Sigmoid colon (tissue), 7 donors: ENCODE data around the gene ZNF10. TPM values are rescaled to one million over a fixed set of nuclear protein-coding genes. Genes with fewer than 3 reads are reported as not detected.

Experiments used
- DNase-seq: peaks from one replicate; pipeline ENCODE4 v3.0.0-alpha.2; 2019
- H3K27ac ChIP-seq, 4 donors: fragments of 200-600 bp; sonication (generic); one replicate each; pipeline ENCODE4 v1.5.1; 2016 to 2019; ENCODE audit warnings: mild to moderate bottlenecking in 1 of 4
- H3K27me3 ChIP-seq, 3 donors: fragments of 200-600 bp; sonication (generic); one replicate each; pipeline ENCODE4 v1.5.1; 2019; ENCODE audit warnings: mild to moderate bottlenecking in 1 of 3
- H3K36me3 ChIP-seq, 4 donors: fragments of 200-600 bp; sonication (generic); one replicate each; pipeline ENCODE4 v1.5.1; 2016 to 2019
- H3K4me1 ChIP-seq, 4 donors: fragments of 200-600 bp; sonication (generic); one replicate each; pipeline ENCODE4 v1.5.1; 2017 to 2019
- H3K4me3 ChIP-seq, 4 donors: fragments of 200-600 bp; sonication (generic); one replicate each; pipeline ENCODE4 v1.5.1; 2017 to 2019; ENCODE audit warnings: mild to moderate bottlenecking in 2 of 4, moderate library complexity in 1 of 4
- H3K9me3 ChIP-seq, 4 donors: fragments of 200-600 bp in 3 of 4; sonication (generic) in 3 of 4; one replicate each; pipeline versions ENCODE4 v1.5.1 to v1.6.1; 2013 to 2019
- CTCF ChIP-seq, 4 experiments: fragments of 450-650 bp in 3 of 4; fragments of 200-600 bp in 1 of 4; IDR thresholded peaks; one replicate each; pipeline ENCODE4 v1.5.1; 2016 to 2019; ENCODE audit warnings: antibody characterized with exemption in 4 of 4, mild to moderate bottlenecking in 3 of 4, moderate library complexity in 2 of 4
- EP300 ChIP-seq, 4 donors: sonication (generic); formaldehyde crosslinking; IDR thresholded peaks; one replicate each; pipeline ENCODE4 v1.6.1; 2017; ENCODE audit warnings: antibody characterized with exemption in 4 of 4
- POLR2A ChIP-seq, 2 donors: fragments of 450-650 bp; IDR thresholded peaks; one replicate each; pipeline ENCODE4 v1.6.1; 2016; ENCODE audit warnings: antibody characterized with exemption in 2 of 2, mild to moderate bottlenecking in 2 of 2, moderate library complexity in 2 of 2
- POLR2AphosphoS5 ChIP-seq, 4 donors: sonication (generic); formaldehyde crosslinking; IDR thresholded peaks; one replicate each; pipeline ENCODE4 v1.6.1; 2017; ENCODE audit warnings: antibody characterized with exemption in 4 of 4
- WGBS, 2 donors: extraction: QIAGEN DNeasy Blood & Tissue Kit; methylation state at CpG; one replicate each; pipeline ENCODE4 v1.1.7; 2013; 5-methylcytosine and 5-hydroxymethylcytosine counted together
- intact Hi-C: fragments of 100-400 bp; cut with DNase I; formaldehyde crosslinking; loops from one replicate; pipeline ENCODE4 v1.15.1; 2023
- polyA plus RNA-seq, 3 donors: library from polyadenylated mRNA; stranded (reverse); fragments of 200-250 nt; gene quantifications; one replicate each; pipeline ENCODE4 v1.2.3, GENCODE V29; 2013
- total RNA-seq, 4 donors: library from RNA; depleted of rRNA; stranded (reverse); fragments of >200 nt; gene quantifications; one replicate each; pipeline ENCODE4 v1.1.0, GENCODE V29; 2016
- donor health status: healthy with polysubstance abuse.
- donor health status: Bipolar disorder and iron deficiency.
- donor health status: healthy.

Gene ZNF10
- total and polyA plus RNA-seq, 7 donors: 0.46 to 22.8 (median 10.5) TPM

GRCh38 chr12:133145981-133146380 is 15.6 kb downstream of the ZNF10 start:
- no peaks in the 10 kb centered on the region for H3K27me3 ChIP-seq
- DNase-seq: no peak
- peaks cover 17 to 85% (median 49%) of the 10 kb centered on the region in 4 donors for H3K36me3 ChIP-seq
- no peak overlapping the region for H3K27ac ChIP-seq
- intact Hi-C loops: no loop called here
- TF ChIP-seq POLR2AphosphoS5 (IDR thresholded peaks at IDR 0.05): no peak
- TF ChIP-seq CTCF (IDR thresholded peaks at IDR 0.05): no peak
- no peak for TF ChIP-seq POLR2A (IDR thresholded peaks at IDR 0.05)
- TF ChIP-seq EP300 (IDR thresholded peaks at IDR 0.05): no peak
- H3K4me1 ChIP-seq: no peaks in the 10 kb centered on the region
- H3K4me3 ChIP-seq: no peak overlapping the region
- peaks cover 8 to 69% (median 49%) of the 10 kb centered on the region in 4 donors for H3K9me3 ChIP-seq
- WGBS, 2 donors: 92 to 97% methylated on average over 2 of the region's 2 CpGs

GRCh38 chr12:133156125-133156690 is 25.8 kb downstream of the ZNF10 start:
- H3K4me3 ChIP-seq: no peak overlapping the region
- peaks cover 46 to 99% (median 79%) of the 10 kb centered on the region in 4 donors for H3K9me3 ChIP-seq
- peaks cover 48 to 75% (median 61%) of the 10 kb centered on the region in 4 donors for H3K36me3 ChIP-seq
- 94 to 98% methylated on average over 2 of the region's 2 CpGs for WGBS, 2 donors
- H3K27me3 ChIP-seq: no peaks in the 10 kb centered on the region
- intact Hi-C loops: no loop called here
- no peak for TF ChIP-seq POLR2AphosphoS5 (IDR thresholded peaks at IDR 0.05)
- no peak for TF ChIP-seq CTCF (IDR thresholded peaks at IDR 0.05)
- no peak for TF ChIP-seq POLR2A (IDR thresholded peaks at IDR 0.05)
- TF ChIP-seq EP300 (IDR thresholded peaks at IDR 0.05): no peak
- H3K27ac ChIP-seq: no peak overlapping the region
- no peaks in the 10 kb centered on the region for H3K4me1 ChIP-seq
- no peak for DNase-seq

- Histone ChIP-seq H3K4me3 (no peak overlapping the region), H3K27ac (no peak overlapping the region), H3K9me3 (peaks cover 17 to 52% (median 23%) of the 10 kb centered on the region in 4 donors), H3K27me3 (no peaks in the 10 kb centered on the region), H3K36me3 (no peaks in the 10 kb centered on the region), H3K4me1 (no peaks in the 10 kb centered on the region)
- intact Hi-C loops: no loop called here
- WGBS, 2 donors: 90 to 96% methylated on average over 3 of the region's 3 CpGs
- no peak for DNase-seq
- TF ChIP-seq POLR2AphosphoS5 (IDR thresholded peaks at IDR 0.05) (no peak), CTCF (IDR thresholded peaks at IDR 0.05) (no peak), EP300 (IDR thresholded peaks at IDR 0.05) (no peak), POLR2A (IDR thresholded peaks at IDR 0.05) (no peak)
These were observed 35.3 kb downstream of the ZNF10 start for GRCh38 chr12:133165776-133166175.

- no peak for DNase-seq
- Histone ChIP-seq H3K4me1 (no peaks in the 10 kb centered on the region), H3K27me3 (no peaks in the 10 kb centered on the region), H3K4me3 (no peak overlapping the region), H3K27ac (no peak overlapping the region), H3K36me3 (no peaks in the 10 kb centered on the region), H3K9me3 (peaks cover 0 to 34% (median 13%) of the 10 kb centered on the region in 4 donors)
- WGBS, 2 donors: 85 to 93% methylated on average over 1 of the region's 1 CpG
- no peak for TF ChIP-seq CTCF (IDR thresholded peaks at IDR 0.05)
- no peak for TF ChIP-seq POLR2A (IDR thresholded peaks at IDR 0.05)
- TF ChIP-seq POLR2AphosphoS5 (IDR thresholded peaks at IDR 0.05): no peak
- TF ChIP-seq EP300 (IDR thresholded peaks at IDR 0.05): no peak
- intact Hi-C loops: no loop called here
These were observed 42.1 kb downstream of the ZNF10 start for GRCh38 chr12:133172491-133172890.

- no peak overlapping the region for H3K27ac ChIP-seq
- H3K4me3 ChIP-seq: no peak overlapping the region
- H3K9me3 ChIP-seq: peaks cover 0 to 39% (median 12%) of the 10 kb centered on the region in 4 donors
- intact Hi-C loops: no loop called here
- TF ChIP-seq EP300 (IDR thresholded peaks at IDR 0.05) (no peak), POLR2AphosphoS5 (IDR thresholded peaks at IDR 0.05) (no peak), POLR2A (IDR thresholded peaks at IDR 0.05) (no peak), CTCF (IDR thresholded peaks at IDR 0.05) (no peak)
- H3K4me1 ChIP-seq: no peaks in the 10 kb centered on the region
- WGBS, 2 donors: 76 to 84% methylated on average over 1 of the region's 1 CpG
- DNase-seq: no peak
- no peaks in the 10 kb centered on the region for H3K36me3 ChIP-seq
- no peaks in the 10 kb centered on the region for H3K27me3 ChIP-seq
These were observed 44.5 kb downstream of the ZNF10 start for GRCh38 chr12:133174901-133175300.
